Heart left ventricle (tissue), 16 donors: ENCODE data around the gene DNAJB14. TPM values are rescaled to one million over a fixed set of nuclear protein-coding genes. Genes with fewer than 3 reads are reported as not detected.
A peak's percentile ranks its signal among the peaks of the same experiment; 100 is the strongest.

Source experiments
- ATAC-seq, 4 donors: fragments of 200-7000 bp; cut with Tn5 transposase; one replicate each; pipeline ENCODE4 v1.9.1; 2020 to 2022; ENCODE audit warnings: moderate library complexity in 4 of 4, mild to moderate bottlenecking in 3 of 4, moderate number of reproducible peaks in 1 of 4
- DNase-seq, 5 donors: peaks; one replicate each; pipeline ENCODE4 v3.0.0-alpha.2; 2020
- H3K27ac ChIP-seq, 12 donors: fragments of 200-600 bp; sonication (generic) in 4 of 12; one replicate each; pipeline versions ENCODE4 v1.5.0 to v1.8.0; 2016 to 2022; ENCODE audit warnings: mild to moderate bottlenecking in 2 of 12
- H3K27me3 ChIP-seq, 9 donors: fragments of 200-600 bp; sonication (generic) in 2 of 9; one replicate each; pipeline versions ENCODE4 v1.5.1 to v1.8.0; 2016 to 2022; ENCODE audit warnings: mild to moderate bottlenecking in 3 of 9
- H3K36me3 ChIP-seq, 9 donors: fragments of 200-600 bp; sonication (generic) in 2 of 9; one replicate each; pipeline versions ENCODE4 v1.5.0 to v1.8.0; 2018 to 2022; ENCODE audit warnings: mild to moderate bottlenecking in 2 of 9
- H3K4me1 ChIP-seq, 12 donors: fragments of 200-600 bp; sonication (generic) in 4 of 12; one replicate each; pipeline versions ENCODE4 v1.5.0 to v1.8.0; 2016 to 2022; ENCODE audit warnings: mild to moderate bottlenecking in 3 of 12
- H3K4me3 ChIP-seq, 12 donors: fragments of 200-600 bp; sonication (generic) in 4 of 12; one replicate each; pipeline versions ENCODE4 v1.5.0 to v1.8.0; 2017 to 2022; ENCODE audit warnings: mild to moderate bottlenecking in 9 of 12, moderate library complexity in 4 of 12
- H3K9me3 ChIP-seq, 12 donors: fragments of 200-600 bp; sonication (generic) in 4 of 12; one replicate each; pipeline versions ENCODE4 v1.5.0 to v1.8.0; 2016 to 2022; ENCODE audit warnings: mild to moderate bottlenecking in 1 of 12
- POLR2A ChIP-seq, 2 donors: fragments of 450-650 bp; IDR thresholded peaks; one replicate each; pipeline ENCODE4 v1.6.1; 2017; ENCODE audit warnings: antibody characterized with exemption in 2 of 2, mild to moderate bottlenecking in 2 of 2, moderate library complexity in 2 of 2
- WGBS, 4 donors: extraction: QIAGEN DNeasy Blood & Tissue Kit in 2 of 4; methylation state at CpG; one replicate each; pipeline versions ENCODE4 v1.1.5 to v1.1.7; 2013 to 2018; 5-methylcytosine and 5-hydroxymethylcytosine counted together
- intact Hi-C, 10 donors: fragments of 100-400 bp; cut with DNase I; formaldehyde crosslinking; loops; one replicate each; pipeline versions ENCODE4 v1.11.1 to v1.14.2; 2022
- long read RNA-seq, 3 donors: library from polyadenylated mRNA; unstranded; transcript quantifications; one replicate each; pipeline ENCODE4 v2.0.0, GENCODE V29; 2020 to 2021
- polyA plus RNA-seq, 2 donors: library from polyadenylated mRNA; stranded (reverse); fragments of 200-250 nt; gene quantifications; one replicate each; pipeline ENCODE4 v1.2.3, GENCODE V29; 2013
- total RNA-seq, 9 donors: library from RNA; depleted of rRNA in 2 of 9; stranded (reverse); fragments of >200 nt in 2 of 9; fragmentation: NEBNext Ultra II Directional in 3 of 9; extraction: Animal tissue kit (Norgen Biotek cat#: 25700) in 3 of 9; gene quantifications; one replicate each; pipeline versions ENCODE4 v1.1.0 to v1.2.4, GENCODE V29; 2016 to 2023
- TF ChIP-seq, protein P1 (sequence below), 12 donors: fragments of 200-600 bp; sonication (generic) in 4 of 12; IDR thresholded peaks; one replicate each; pipeline versions ENCODE4 v1.5.0 to v1.8.0; 2018 to 2022; ENCODE audit warnings: antibody characterized with exemption in 12 of 12, mild to moderate bottlenecking in 5 of 12
- donor health status: ischemic (EF 13 %, LVEDD 7.1; RV severe dilation, severe dysfunction).
- donor health status: healthy with polysubstance abuse.
- donor health status: DM: no; HTN: yes; CAD: no.
- donor health status: DM: no; HTN: no; CAD: no.
- donor health status: ischemic (EF 25% LVEDD 6.9; RV normal size, moderate dysfunction).
- donor health status: ischemic (EF 25% LVEDD 5.7; RV mildly dilated, moderate dysfunction).
- donor health status: healthy.
- donor health status: DM: yes; HTN: yes; CAD: no.
- donor health status: ischemic (EF 35%, LVEDD 5.7; RV mildly dilated, moderate dysfunction).
- donor health status: nonischemic (EF 11% LVEDD 7.7; RV severe dilation, severe dysfunction).
- donor health status: DM: yes; HTN: yes; CAD: no.
- donor health status: PGD.
- donor health status: ischemic (EF 29% LVEDD 5.4; RV normal size, mild dysfunction).
- donor health status: nonischemic (EF 23%, LVEDD 6.1; RV moderate dilation, normal function).

Gene DNAJB14
- 10 to 100 TPM in 7 of 9 donors, 1 to 10 TPM in 2; 8.9 to 26.7 (median 16.2) TPM for total RNA-seq
- 10 to 100 TPM in 1 of 2 donors, 1 to 10 TPM in 1; 5.4 to 11.5 TPM for polyA plus RNA-seq
- long read RNA-seq, donor 1, full-length matches to known transcripts = 21 of 28 reads
- long read RNA-seq, donor 1, partial matches to known transcripts = 1 of 28 reads
- long read RNA-seq, donor 1, other reads (novel, unspliced or antisense) = 6 of 28 reads
- long read RNA-seq, donor 2, full-length matches to known transcripts = 35 of 42 reads
- long read RNA-seq, donor 2, partial matches to known transcripts = 2 of 42 reads
- long read RNA-seq, donor 2, other reads (novel, unspliced or antisense) = 5 of 42 reads
- long read RNA-seq, donor 3, full-length matches to known transcripts = 17 of 19 reads
- long read RNA-seq, donor 3, partial matches to known transcripts = 0 of 19 reads
- long read RNA-seq, donor 3, other reads (novel, unspliced or antisense) = 2 of 19 reads

DNA sequence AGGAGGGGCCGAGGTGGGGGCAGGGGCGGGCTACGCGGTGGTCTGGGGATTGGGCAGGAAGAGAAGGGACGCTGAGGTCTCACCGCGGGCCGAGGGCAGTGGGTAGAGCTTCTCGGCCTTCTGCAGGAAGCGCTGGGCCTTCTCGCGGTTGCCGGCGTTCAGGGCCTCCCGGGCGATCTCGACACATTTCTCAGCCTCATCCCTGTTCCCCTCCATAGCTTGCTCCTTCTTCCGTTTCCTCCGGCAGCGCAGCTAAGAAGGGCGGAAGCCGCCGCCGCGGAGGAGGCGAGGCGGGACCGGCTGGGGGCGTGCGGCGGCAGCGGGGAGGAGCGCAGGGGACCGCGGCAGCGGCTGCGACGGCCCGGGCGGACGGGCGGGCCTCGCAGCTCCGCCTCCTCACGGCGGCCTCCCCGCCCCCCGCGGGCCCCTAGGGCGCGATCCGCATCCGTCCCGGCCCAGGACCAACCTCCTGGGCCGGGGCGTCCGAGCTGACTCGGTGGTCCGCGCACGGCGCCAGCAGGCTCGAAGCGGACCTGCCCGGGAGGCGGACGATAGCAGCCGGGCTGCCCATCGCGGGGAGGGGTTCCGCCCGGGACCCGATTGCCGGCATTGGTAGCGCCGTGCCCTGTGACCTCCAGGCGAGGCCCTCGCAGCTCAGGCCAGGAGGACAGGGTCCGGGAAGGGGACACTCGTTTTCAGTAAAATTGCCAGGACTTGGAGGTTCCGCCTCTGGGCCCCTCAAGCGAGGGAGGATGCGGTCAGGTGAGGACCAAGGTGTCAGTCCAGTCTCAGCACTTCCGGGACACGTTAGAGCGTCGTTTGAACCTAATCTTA lies at the start of gene DNAJB14:
Gene DNAJB14 (minus strand): TSS at position 263 of the 834 bp plus-strand sequence. CDS start 47 bp downstream, at position 216.
- TF ChIP-seq POLR2A (IDR thresholded peaks at IDR 0.05) = no peak
- TF ChIP-seq, protein P1, sequence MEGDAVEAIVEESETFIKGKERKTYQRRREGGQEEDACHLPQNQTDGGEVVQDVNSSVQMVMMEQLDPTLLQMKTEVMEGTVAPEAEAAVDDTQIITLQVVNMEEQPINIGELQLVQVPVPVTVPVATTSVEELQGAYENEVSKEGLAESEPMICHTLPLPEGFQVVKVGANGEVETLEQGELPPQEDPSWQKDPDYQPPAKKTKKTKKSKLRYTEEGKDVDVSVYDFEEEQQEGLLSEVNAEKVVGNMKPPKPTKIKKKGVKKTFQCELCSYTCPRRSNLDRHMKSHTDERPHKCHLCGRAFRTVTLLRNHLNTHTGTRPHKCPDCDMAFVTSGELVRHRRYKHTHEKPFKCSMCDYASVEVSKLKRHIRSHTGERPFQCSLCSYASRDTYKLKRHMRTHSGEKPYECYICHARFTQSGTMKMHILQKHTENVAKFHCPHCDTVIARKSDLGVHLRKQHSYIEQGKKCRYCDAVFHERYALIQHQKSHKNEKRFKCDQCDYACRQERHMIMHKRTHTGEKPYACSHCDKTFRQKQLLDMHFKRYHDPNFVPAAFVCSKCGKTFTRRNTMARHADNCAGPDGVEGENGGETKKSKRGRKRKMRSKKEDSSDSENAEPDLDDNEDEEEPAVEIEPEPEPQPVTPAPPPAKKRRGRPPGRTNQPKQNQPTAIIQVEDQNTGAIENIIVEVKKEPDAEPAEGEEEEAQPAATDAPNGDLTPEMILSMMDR (IDR thresholded peaks at IDR 0.05) = peak in 4 of 12 donors; percentile 4 to 18 (median 8)
- H3K4me1 ChIP-seq = peaks cover 0 to 64% (median 42%) of the 10 kb centered on the region in 12 donors

DNA sequence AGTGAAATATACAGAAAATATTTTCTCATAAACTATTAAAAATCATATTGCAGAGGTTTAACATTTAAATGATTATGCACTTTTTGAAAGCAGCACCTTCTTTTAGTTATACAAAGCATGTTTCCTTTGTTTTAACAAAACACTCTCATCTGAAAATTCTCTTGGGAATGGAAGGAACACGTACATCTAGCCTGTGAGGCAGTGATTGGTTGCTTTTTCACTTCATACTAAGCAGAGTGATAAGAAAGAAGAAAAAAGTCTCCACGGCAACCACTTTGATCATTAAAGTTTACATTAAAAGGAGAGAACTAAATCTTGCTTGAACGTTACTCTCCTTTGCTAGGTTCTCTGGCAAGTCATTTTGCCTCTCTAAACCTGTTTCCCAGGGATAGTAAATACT lies 45.3 kb upstream of the DNAJB14 start:
- intact Hi-C loops = loop anchor here in 1 of 10 donors (10.0 kb wide), 1 partner anchor 103 kb away; no protein-coding TSS in a partner anchor
- DNase-seq = no peak
- 37 to 46% (median 40%) methylated on average over 3 of the region's 3 CpGs for WGBS, 4 donors

More for the DNA sequence above, at the start of gene DNAJB14:
- intact Hi-C loops = loop anchor here (2.0 to 10.0 kb wide), 10 partner anchors 49 to 384 kb away; partner anchors contain the start of genes TRMT10A (in 6 of the 10), LAMTOR3 (in 5 of the 10) and DAPP1 (in 1 of the 10)
- WGBS, 4 donors = 1 to 4% (median 2%) methylated on average over 31 to 87 of the region's 87 CpGs
- Histone ChIP-seq H3K9me3 (no peaks in the 10 kb centered on the region), H3K27me3 (no peaks in the 10 kb centered on the region), H3K27ac (peak within 1 kb of the TSS; percentile 82 to 97 (median 94)), H3K36me3 (peaks cover 0 to 10% (median 0%) of the 10 kb centered on the region in 9 donors), H3K4me3 (peak within 1 kb of the TSS; percentile 72 to 99 (median 94))
- ATAC-seq (peak; percentile 21 to 81 (median 60)), DNase-seq (peak; percentile 85 to 91 (median 87))

DNA sequence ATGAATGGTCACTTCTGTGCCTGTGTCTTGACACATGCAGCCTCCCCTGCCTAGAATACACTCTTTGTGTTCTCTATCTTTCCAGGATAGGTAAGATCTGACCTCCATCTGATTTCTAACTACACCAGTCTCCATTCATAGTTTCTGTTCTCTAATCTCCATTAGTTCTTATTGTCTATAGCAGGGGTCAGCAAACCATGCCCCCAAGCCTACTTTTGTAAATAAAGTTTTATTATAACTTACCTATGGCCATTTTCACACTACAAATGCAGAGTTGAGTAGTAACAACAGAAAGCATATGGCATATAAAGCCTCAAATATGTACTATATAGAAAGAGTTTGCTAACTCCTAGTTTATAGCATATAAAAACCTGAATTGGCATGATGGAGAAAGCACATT lies 41.3 kb upstream of the DNAJB14 start:
- Histone ChIP-seq H3K27me3 (no peaks in the 10 kb centered on the region), H3K36me3 (no peaks in the 10 kb centered on the region), H3K27ac (no peak overlapping the region), H3K4me1 (peaks cover 0 to 3% (median 0%) of the 10 kb centered on the region in 12 donors), H3K9me3 (no peaks in the 10 kb centered on the region), H3K4me3 (no peak overlapping the region)
- ATAC-seq (no peak), DNase-seq (no peak)
- TF ChIP-seq, protein P1 (IDR thresholded peaks at IDR 0.05) = no peak
- no peak for TF ChIP-seq POLR2A (IDR thresholded peaks at IDR 0.05)
- intact Hi-C loops = no loop called here

More for the DNA sequence above, 45.3 kb upstream of the DNAJB14 start:
- Histone ChIP-seq H3K27ac (no peak overlapping the region), H3K27me3 (no peaks in the 10 kb centered on the region), H3K4me1 (peaks cover 0 to 3% (median 0%) of the 10 kb centered on the region in 12 donors), H3K9me3 (no peaks in the 10 kb centered on the region), H3K36me3 (no peaks in the 10 kb centered on the region), H3K4me3 (no peak overlapping the region)
- TF ChIP-seq, protein P1 (IDR thresholded peaks at IDR 0.05) = no peak
- no peak for TF ChIP-seq POLR2A (IDR thresholded peaks at IDR 0.05)
- no peak for ATAC-seq
